Activated CD8-positive, alpha-beta memory T cell treated with anti-CD3 and anti-CD28 coated beads for 36 hours (primary cell): ENCODE results near the gene ARHGEF7. TPM values are rescaled to one million over a fixed set of nuclear protein-coding genes. Genes with fewer than 3 reads are reported as not detected.

Source experiments
- CTCF ChIA-PET: fragments of 350-600 bp; sonication (Branson Sonifier 250); formaldehyde crosslinking; loops from one replicate; lab custom pipeline; 2021; ENCODE audit warnings: antibody characterized with exemption; lab: Charles Lee
- POLR2A ChIA-PET: fragments of 350-600 bp; sonication (Branson Sonifier 250); formaldehyde crosslinking; loops from one replicate; lab custom pipeline; 2021; ENCODE audit warnings: antibody characterized with exemption; lab: Charles Lee
- total RNA-seq, 2 experiments: library from RNA; stranded (reverse); gene quantifications; one replicate each; pipeline ENCODE4 v1.2.3, GENCODE V29; 2021

ARHGEF7 gene
- total RNA-seq, 2 experiments from 2014 or later, result 49.4 to 50.8 TPM

DNA sequence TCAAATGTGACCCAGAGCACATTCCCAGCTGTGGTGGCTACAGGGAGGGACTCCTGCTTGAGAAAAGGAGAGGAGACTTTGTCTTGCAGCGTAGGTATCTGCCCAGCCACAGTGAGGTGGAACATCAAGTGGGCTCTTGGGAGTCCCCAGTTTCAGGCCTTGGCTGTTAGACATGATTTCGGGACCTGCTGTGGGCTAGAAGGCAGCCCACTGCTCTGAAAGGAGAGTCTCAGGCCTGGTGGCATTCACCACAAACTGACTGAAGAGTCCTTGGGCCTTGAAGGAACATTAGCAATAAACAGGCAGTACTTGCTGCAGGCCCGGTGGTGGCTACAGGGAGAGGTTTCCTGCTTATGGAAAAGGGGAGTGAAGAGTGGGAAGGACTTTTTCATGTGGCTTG, 143.5 kb downstream of the ARHGEF7 start:
- POLR2A ChIA-PET, result no interaction called here
- CTCF ChIA-PET, result no interaction called here

DNA sequence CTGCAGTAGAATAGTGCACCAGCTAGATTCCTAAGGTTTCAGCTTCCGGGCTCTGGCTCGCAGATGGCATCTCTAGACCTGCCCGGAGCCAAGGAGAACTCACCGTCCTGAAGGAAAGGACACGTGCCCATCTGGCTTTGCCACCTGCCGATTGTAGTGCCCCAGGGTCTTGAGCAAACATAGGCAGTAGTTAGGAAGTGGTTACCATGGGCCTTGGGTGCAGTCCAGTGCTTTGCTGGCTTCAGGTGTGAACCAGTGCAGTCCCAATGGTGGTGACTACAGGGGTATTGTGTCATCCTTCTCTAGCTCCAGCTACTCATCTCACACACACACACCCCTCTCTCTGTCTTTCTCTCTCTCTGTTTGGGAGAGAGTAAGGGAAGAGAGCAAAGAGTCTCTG, 143.9 kb downstream of the ARHGEF7 start:
- CTCF ChIA-PET, result no interaction called here
- POLR2A ChIA-PET, result no interaction called here

DNA sequence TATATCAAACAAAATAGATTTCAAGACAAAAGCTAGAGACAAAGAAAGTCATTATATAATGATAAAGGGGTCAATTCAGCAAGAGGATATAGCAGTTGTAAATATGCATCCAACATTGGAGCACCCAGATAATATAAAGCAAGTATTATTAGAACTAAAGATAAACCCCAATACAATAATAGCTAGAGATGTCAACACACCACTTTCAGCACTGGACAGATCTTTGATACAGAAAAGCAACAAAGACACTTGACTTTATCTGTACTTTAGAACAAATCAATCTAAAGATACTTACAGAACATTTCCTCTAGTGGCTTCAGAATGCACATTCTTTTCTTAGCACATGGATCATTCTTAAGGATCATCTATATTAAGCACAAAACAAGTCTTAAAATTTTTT, 146.2 kb downstream of the ARHGEF7 start:
- ChIA-PET POLR2A (no interaction called here), CTCF (no interaction called here)

DNA sequence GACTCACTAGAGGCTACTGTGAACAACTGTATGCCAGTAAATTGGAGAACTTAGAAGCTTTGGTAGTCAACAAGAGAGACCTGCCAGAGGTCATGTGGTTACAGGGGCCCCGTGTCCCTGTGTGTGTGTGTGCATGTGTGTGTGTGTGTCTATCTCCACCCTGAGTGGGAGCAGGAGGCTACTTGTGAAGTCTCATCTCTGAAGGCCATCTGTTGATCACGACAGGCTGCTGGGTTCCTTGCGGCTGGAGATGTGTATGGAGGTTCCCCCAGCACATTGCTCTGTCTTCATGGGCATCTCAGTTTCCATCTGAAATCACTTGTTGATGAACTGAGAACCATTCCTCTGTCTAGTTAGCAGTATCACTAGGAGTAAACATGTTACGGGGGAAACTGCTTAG, 147.2 kb downstream of the ARHGEF7 start:
- ChIA-PET CTCF (no interaction called here), POLR2A (no interaction called here)

DNA sequence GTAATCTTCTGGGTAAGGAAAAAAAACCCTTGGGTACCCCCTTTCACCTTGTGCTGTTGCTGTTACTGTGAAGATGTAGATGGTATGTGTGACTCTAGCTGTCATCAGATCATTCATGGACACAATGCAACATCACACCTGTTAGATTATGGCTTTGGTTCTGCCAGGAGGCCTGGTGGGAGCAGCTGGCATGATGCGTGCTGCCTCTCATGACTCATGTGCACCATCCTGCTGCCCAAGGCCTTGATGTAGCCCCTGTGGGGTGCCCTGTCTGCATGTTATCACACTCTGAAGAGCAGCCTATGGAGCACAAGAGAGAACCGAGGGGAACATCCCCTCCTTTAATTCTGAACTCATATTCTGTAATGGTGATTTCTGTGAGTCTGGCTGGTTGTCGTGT, 147.6 kb downstream of the ARHGEF7 start:
- CTCF ChIA-PET, result no interaction called here
- POLR2A ChIA-PET, result no interaction called here

DNA sequence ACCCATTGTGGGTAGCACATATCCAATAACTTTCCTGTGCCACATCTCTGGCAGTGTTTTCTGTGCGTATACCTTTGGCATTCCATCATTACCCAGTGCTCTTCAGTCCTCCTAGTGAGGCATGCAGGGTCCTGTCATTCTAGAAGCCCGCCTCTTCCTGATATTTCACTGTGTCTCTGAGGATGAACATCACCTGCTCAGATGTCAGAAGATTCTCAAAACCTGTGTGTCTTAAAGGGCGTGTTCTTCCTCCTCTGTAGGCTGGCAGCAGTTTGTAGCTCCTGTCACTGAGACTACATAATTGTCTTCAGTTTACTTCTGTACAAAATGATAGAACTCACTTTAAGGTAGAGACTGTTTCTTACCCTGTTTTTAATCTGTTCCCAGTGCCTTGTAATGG, 148.5 kb downstream of the ARHGEF7 start:
- CTCF ChIA-PET, result no interaction called here
- POLR2A ChIA-PET, result no interaction called here

DNA sequence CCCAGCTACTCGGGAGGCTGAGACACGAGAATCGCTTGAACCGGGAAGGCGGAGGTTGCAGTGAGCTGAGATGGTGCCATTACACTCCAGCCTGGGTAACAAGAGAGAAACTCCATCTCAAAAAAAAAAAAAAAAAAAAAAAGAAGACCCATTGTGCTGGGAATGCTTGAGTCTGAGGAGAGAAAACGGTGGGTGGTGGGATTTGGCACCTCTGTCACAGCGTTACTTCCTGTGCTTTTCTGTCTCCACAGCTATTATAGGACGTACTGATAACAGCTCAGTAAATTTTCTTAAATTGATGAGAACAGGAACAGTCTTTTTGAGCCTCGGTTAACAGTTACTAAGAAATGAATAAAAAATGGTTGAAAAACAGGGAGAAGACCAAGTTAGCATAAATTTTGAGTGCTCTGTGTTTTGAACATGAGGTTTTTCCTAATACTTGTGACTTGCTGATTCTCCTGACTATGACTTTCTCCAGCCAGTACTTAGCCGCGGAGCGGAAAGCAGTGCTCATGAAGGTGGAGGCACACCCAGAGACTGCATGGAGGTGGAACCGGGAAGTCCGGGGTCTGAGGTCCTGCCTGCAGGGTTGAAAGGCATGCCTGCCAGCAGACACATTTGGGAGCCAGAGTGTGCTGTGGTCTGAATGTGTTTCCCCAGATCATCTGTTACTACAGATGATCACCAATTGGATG, 150.0 kb downstream of the ARHGEF7 start:
- ChIA-PET CTCF (no interaction called here), POLR2A (no interaction called here)

DNA sequence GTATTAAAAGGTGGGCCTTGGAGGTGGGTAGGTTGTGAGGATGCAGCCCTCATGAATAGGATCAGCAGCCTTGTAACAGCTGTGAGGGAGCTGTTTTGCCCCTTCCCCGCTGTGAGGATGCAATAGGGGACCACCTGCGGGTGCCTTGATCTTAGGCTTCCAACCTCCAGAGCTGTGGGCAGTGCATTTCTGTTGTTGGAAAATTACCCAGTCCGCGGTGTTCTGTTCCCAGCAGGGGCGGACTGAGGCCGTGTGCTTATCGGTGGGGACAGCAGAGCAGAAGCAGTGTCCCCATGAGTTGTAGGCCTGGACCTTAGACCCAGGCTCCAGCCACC, 150.6 kb downstream of the ARHGEF7 start:
- ChIA-PET CTCF (no interaction called here), POLR2A (no interaction called here)

DNA sequence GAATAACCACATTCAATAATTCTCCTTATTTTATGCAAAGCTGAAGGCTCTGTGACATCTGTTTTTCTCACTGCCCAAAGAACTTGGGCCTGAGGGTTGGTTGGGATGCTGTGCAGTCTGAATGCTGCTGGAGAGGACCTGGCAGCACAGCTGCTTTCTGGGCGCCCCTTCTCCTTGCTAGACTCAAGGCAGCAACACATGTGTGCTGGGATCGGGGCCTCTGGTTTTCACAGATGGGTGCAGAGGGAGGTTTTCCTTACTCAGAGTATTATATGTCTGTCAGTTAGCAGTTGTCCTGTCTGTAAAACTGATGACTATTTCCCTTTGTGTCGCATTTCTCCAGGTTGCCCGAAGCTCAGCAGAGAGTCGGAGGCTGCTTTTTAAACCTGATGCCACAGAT, 152.1 kb downstream of the ARHGEF7 start:
- CTCF ChIA-PET, result interaction anchor here (0.7 kb wide), 1 partner anchor 12 kb away, joined by 3 read pairs; no protein-coding TSS in a partner anchor
- POLR2A ChIA-PET, result no interaction called here

DNA sequence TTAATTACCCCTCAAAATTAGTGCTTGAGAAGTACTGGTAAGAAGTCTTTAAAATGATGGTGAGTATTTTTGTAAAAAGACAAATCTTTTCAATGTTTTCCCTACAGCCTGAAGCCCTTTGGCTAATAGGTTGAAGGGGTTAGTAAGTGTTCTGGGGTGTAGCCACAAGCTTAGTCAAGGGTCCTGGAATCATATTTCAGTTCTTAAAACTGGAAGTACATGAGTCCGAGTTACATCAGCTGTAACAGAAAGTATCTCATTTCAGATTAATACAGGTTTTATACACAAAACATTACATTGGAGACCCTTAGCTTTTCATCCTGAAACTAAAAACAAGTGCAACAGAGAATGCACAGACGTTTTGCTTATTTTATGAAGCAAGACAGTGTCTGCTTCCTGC, 152.7 kb downstream of the ARHGEF7 start:
- ChIA-PET CTCF (no interaction called here), POLR2A (no interaction called here)

DNA sequence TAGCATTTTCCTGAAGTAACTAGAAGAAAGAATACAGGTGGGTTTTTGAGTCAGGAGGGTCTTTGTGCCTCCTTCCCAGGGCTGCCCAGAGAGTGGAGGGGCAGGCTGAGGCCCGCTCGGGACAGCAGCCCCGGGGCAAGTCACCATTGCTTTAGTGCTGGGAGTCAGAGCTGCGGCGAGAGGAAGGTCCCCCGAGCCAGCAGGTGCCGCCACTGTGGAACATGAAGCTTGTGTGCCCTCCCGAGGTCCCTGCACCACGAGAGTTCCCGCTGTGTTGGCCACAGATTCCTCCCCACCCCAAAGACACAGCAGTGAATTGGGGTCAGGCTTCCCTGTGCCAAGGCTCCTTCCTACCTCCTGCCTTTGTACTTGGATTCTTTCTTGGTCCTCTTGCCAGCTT, 154.4 kb downstream of the ARHGEF7 start:
- CTCF ChIA-PET, result no interaction called here

DNA sequence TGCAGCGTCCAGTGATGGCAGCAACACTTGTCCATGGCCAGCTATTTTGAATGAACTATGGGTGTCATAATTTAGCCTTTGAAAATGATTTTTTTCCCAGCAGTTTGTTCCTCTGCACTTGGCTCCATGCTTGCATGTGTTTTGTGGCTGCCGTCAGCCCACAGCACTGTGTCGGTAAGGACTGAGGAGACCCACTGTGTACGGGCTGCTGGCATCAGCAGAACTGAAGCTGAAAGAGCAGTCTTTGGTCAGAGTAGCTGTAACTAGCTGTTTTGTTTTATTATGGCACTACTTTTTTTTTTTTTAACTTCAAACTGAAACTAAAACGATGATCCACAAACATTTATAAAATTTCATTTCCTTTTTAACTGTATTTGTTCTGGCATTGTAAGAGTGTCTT, 155.0 kb downstream of the ARHGEF7 start:
- CTCF ChIA-PET, result no interaction called here
- POLR2A ChIA-PET, result no interaction called here

More for the DNA sequence above, 154.4 kb downstream of the ARHGEF7 start:
- POLR2A ChIA-PET, result no interaction called here

DNA sequence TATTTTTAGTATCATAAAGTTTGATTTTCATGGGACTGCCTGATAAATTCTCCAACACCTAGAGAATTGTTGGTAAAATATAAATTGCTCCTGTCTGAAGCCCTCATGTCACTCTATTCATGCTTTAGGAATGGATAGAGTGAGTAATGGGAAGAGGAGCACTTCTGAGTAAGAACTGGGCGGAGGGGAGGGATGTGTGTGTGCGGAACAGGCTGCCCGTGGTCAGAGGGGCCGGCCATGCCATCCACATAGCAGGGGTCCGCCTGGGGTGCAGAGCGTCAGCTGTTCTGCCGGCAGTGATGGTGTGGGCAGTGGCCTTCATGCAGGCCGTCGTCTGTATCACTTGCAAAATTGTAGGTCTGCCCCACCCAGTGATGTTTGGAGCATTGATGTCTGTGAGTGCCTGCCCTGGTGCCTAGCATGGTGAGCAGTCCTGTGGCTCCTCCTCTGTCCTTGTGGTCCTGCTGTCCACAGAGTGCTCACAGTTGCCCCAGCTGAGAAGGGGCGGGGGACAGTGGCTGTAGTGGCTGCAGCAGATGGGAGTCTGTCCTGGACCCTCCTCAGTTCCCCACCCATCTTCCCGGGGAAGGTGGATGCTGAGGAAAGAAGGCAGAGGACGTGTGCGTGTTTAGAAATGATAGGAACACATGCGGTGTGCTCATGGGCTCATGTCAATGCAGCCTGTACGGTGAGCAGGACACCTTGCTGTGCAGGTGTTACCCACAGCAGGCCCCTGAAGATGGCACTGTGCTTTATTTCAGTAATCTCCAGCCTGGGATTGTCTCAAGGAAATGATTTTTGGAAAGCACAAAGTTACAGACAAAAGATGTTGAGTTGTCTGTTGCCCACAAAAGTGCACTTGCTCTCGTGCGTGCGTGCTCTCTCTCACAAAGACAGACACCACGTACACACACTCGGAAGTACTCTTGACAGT, 155.9 kb downstream of the ARHGEF7 start:
- CTCF ChIA-PET, result no interaction called here
- POLR2A ChIA-PET, result no interaction called here

DNA sequence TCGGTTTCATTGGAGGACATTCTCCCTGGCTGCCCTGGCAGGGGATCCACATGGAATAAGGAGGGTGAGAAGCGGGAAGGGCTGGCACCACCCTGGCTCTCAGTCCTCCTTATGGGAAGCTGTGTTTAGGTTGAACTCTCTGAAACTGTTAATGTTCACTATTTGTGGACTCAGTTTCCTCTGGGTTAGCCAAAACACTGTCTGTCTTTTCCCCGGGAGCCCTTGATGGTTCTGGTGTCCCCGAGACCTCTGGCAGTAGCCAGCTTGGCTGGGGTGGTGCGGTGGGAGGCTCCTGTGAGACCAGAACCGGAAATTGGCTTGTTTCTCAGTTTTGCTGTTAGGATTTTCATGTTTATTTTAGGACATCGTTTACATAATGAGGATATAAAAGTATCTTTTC, 157.0 kb downstream of the ARHGEF7 start:
- POLR2A ChIA-PET, result no interaction called here
- CTCF ChIA-PET, result no interaction called here

DNA sequence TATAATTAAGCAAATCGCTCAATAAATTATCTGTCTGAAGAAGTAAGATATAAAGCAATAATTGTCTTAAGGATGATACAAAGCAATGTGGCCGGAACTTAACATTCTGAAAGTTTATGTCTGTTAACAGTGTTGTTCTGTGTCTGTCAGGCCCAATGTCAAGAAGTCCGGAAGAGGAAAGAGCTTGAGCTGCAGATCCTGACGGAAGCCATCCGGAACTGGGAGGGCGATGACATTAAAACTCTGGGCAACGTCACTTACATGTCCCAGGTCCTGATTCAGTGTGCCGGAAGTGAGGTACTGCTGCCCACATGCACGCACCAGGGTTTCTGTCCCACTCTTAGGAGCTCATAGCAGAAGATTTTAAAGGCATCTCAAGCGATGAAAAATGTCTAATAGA, 160.3 kb downstream of the ARHGEF7 start:
- POLR2A ChIA-PET, result no interaction called here
- CTCF ChIA-PET, result no interaction called here

DNA sequence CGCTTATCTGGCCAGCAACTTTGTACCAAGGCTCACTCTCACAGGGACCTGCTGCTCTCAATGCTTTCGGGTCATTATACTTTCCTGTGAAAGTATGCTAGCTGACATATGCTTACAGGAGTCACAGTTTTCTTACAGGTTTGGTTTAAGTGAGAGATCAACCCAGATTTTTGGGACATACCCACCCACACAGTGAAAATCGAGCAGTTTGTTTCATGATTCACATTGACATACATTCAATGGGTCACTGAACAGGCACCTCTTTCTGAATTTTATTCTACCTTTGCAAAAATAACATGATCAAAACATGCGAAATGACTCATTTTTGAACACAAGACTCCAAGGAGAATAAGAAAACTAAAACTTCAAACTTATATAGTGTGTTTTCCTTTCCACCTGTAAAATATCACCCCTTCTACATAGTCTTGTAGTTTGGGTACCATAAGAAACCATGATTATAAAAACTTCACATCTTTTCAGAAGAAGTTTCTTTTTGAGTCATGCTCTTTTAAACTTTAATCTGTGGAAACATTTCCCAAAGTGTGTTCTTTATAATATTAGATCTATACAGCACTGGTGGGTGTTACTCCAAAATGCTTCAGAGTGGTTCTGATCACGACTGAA, 161.0 kb downstream of the ARHGEF7 start:
- ChIA-PET POLR2A (no interaction called here), CTCF (no interaction called here)

DNA sequence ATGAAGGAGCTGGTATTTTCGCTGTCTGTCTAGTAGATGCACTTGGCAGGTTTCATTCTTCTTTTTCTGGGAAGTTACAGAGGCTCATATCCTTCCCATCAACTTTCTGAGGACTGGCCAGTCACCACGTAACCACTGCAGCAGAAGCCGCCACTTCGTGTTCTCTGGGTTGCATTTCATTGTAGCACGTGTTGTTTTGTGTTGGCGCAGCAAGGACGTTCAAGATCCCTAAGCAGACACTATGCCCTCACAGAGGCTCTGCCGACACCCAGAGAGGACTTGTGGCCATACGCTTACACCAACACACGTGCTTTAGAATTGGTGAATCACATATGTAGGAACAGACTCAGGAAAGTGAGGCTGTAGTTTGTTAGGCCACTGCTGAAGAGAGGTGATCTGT, 163.1 kb downstream of the ARHGEF7 start:
- ChIA-PET CTCF (no interaction called here), POLR2A (no interaction called here)

DNA sequence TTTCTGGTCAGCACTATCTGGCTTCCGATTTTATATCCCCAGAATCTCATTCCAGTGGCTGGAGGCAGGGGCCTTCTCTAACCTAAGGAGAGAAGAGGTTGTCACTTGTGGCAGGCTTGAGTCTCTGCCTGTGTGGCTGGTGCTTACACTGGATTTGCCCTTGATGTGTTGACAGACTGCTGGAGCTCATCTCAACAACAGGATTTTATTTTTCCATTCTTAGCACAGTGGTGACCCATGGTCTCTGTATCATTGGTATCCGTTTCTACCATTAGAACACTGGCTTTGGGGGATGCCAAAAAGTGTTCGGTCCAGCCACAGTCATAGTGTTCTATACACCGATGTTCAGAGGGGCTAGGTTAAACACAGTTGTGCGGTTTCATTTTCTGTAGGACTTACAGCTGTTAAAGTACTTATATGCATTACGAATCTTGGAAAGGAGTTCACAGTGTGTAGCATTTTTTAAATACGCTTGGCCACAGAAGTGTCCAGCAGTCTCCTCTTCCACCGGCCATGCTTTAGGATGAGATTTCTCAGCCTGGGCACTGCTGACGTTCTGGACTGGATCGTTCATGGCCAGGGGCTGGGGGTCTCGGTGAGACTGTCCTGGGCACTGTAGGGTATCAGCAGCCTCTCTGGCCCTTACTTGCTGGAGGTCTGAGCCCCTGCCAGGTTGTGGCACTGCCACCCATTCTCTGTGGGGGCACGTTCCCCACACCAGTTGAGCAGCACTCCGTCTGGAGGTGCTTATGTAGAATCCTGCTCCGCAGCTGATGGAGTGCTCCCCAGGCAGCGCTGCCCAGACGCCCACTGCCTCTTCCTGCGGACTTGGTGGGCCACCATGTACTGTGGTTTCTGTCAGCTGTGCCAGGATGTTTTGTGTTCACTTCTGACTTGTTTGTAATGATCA, 163.9 kb downstream of the ARHGEF7 start:
- ChIA-PET CTCF (no interaction called here), POLR2A (no interaction called here)

DNA sequence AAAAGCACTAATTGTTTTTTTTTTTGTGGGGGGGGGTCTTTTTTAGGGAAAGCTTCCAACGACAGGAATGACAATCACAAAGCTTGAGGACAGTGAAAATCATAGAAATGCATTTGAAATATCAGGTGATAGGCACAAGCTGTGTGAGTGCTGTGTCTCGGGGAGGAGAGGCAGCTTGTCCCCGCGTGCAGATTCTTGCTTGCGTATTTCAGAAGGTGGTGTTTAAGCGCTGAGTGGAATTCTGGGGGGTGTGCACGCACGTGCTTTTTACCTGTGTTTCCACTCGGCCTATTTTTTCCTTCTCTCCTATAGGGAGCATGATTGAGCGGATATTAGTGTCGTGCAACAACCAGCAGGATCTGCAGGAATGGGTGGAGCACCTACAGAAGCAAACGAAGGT, 165.1 kb downstream of the ARHGEF7 start:
- ChIA-PET POLR2A (no interaction called here), CTCF (no interaction called here)
